GM12865 (cell line): ENCODE measurements around the gene MLN.

Experiments used
- DNase-seq: peaks from one replicate; pipeline ENCODE4 v3.0.0; 2010; ENCODE audit warnings: low read depth
- H3K4me3 ChIP-seq: 2 replicates; pipeline ENCODE4 v1.5.1; 2011; ENCODE audit warnings: mild to moderate bottlenecking, low read depth, low read length, control low read depth
- TF ChIP-seq, protein P1 (sequence below): IDR thresholded peaks from 2 replicates; pipeline ENCODE4 v1.5.1; 2011; ENCODE audit warnings: low read length, control low read depth, low read depth, inconsistent platforms; ENCODE audit not compliant: insufficient read depth; ENCODE audit errors: missing control alignments

Gene MLN

DNA sequence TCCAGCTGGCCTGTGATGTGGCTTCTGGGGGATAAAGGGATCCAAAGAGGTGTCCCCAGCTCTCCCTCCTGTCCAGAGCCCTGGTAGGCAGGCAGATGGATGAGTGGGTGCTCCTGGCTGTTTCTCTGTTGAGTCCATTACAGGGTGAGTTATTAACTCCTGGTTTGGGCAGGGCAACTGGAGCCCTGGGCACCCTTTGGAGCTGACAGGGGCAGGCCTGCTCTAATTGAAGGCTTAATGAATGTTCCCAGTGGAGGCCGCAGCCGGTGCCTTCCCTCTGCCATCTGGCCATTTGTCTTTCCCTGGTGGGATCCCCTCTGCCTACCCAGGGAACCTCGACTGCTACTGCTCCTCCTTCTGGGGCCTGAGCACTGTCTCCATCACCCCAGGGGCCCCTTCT is 44.7 kb upstream of the MLN start:
- TF ChIP-seq, protein P1, sequence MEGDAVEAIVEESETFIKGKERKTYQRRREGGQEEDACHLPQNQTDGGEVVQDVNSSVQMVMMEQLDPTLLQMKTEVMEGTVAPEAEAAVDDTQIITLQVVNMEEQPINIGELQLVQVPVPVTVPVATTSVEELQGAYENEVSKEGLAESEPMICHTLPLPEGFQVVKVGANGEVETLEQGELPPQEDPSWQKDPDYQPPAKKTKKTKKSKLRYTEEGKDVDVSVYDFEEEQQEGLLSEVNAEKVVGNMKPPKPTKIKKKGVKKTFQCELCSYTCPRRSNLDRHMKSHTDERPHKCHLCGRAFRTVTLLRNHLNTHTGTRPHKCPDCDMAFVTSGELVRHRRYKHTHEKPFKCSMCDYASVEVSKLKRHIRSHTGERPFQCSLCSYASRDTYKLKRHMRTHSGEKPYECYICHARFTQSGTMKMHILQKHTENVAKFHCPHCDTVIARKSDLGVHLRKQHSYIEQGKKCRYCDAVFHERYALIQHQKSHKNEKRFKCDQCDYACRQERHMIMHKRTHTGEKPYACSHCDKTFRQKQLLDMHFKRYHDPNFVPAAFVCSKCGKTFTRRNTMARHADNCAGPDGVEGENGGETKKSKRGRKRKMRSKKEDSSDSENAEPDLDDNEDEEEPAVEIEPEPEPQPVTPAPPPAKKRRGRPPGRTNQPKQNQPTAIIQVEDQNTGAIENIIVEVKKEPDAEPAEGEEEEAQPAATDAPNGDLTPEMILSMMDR = no peak
- H3K4me3 ChIP-seq = no peak overlapping the region
- no peak for DNase-seq

DNA sequence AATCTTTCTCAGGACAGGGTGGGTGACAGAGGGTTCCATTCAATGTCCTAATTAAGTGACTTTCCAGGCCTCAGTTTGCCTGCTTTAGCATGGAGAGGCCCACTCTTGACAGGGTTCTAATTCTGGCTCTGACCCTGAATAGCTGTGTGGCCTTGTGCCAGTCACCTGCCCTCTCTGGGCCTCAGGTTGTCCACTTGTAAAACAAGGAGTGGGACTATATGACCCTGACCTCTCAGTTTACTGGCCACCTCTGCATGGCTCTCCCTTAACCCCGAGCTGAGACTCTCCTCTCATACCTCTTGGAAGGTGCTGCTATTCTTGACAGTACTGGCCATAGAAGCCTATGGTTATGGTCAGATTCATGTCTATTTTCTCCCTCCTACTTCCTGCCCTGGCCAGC is 44.1 kb upstream of the MLN start:
- no peak overlapping the region for H3K4me3 ChIP-seq
- no peak for DNase-seq

DNA sequence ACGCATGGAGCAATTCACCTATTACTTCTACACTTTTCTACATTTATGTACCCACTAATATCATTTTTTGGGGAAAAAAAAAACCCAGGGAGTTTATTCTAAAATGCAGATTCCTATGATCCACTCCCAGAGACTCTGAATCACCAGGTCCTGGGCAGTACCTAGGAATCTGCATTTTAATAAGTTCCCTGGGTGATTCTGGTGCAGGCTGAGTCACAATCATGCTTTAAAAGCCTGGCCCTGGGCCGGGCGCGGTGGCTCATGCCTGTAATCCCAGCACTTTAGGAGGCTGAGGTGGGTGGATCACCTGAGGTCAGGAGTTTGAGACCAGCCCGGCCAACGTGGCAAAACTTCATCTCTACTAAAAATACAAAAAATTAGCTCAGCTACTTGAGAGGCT is 43.3 kb upstream of the MLN start:
- TF ChIP-seq, protein P1 = no peak
- H3K4me3 ChIP-seq = no peak overlapping the region
- no peak for DNase-seq

More for the DNA sequence above, 44.1 kb upstream of the MLN start:
- TF ChIP-seq, protein P1 = no peak

DNA sequence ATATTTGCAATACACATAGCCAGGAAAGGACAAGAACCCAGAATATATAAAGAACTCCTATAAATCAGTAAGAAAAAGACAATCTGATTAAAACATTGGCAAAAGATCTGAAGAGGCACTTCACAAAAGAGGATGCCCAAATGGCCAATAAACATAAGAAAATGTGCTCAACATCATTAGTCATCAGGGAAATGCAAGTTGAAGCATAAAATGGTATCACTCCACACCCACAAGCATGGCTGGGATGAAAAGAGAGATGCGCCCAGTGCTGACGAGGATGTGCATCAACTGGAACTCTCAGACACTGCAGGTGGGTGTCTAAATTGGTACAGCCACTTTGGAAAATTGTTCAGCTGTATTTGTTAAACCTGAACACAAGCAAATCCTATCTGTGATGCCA is 42.4 kb upstream of the MLN start:
- no peak overlapping the region for H3K4me3 ChIP-seq
- no peak for DNase-seq
- TF ChIP-seq, protein P1 = no peak

DNA sequence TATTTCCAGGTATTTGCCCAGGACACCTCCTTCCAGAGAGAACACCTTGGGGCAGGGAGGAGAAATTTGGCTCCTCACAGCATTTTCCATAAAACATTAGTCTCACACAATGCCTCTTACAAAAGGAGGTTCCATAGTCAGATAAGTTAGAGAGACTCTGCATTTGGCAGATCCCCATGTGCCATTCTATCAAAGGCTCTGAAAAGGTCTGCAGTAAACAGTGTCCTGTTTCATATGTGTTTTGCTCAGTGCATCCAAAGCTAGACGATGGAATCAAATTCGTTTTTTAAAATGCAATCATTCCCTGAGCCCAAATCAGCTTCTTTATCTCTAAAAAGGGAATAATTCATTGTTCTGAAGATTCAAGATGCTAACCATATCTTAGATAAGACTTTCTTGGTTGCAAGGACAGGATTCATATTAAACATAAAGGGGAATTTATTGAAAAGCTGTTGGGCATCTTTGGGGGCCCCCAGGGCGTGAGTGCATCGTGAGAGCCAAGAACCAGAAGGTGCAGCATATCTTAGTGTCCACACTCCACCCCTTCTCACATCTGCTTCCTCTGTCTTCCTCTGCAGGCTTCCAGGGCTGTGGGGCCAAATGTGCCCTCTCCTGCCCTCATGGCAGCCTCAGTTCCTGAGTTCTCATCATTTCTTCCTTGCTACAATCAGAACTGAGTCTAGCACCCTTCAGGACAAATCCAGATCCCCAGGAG is 41.4 kb upstream of the MLN start:
- TF ChIP-seq, protein P1 = no peak
- H3K4me3 ChIP-seq = no peak overlapping the region
- no peak for DNase-seq

DNA sequence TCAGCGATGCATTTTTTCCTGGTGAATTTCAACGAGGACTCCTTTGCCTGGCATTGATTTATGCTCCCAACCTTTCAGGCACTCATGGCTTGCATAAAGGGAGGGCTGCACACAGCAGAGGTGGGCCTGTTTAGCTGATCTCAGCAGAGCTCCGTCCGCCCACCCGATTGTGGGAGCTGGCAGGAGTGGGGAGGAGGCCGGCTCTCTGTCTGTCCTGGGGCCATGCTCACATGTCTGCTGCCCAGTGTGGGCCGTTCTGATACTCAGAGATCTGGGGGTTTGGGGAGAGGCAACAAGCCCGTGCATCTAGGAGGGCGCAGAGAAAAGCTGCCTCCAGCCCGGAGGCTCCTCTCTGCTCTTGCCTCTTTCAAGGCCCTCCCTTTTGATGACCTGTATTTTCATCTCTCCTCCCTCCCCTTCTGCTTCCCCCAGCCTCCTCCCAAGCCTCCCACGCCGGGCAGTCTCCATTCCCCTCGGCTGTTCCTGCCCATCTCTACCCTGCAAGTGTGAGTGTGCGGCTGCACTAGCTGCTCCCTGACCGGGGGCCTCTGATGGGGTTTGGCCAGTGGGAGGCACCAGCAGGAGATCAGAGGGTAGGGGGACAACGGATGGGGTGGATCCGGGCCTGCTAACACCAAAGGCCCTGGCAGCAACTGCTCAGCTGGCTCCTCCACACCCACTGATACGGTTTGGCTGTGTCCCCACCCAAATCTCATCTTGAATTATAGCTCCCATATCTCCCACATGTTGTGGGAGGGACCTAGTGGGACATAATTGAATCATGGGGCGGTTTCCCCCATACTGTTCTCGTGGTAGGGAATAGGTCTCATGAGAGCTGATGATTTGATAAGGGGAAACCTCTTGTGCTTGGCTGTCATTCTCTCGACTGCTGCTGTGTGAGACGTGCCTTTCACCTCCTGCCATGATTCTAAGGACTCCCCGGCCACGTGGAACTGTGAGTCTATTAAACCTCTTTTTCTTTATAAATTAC is 39.6 kb upstream of the MLN start:
- DNase-seq = no peak
- H3K4me3 ChIP-seq = no peak overlapping the region
- TF ChIP-seq, protein P1 = no peak
